Lung (tissue), 12 donors: ENCODE data around the gene ZNF358. TPM values are rescaled to one million over a fixed set of nuclear protein-coding genes. Genes with fewer than 3 reads are reported as not detected.

Experiments used
- ATAC-seq: fragments of 200-7000 bp; cut with Tn5 transposase; one replicate; pipeline ENCODE4 v1.9.1; 2020; ENCODE audit warnings: moderate number of reproducible peaks; ENCODE audit not compliant: insufficient read depth, low FRiP score
- DNase-seq, 3 donors: peaks; one replicate each; pipeline ENCODE4 v3.0.0-alpha.2; 2013 to 2017
- H3K27ac ChIP-seq, 2 donors: one replicate each; pipeline ENCODE4 v1.5.1; 2013; ENCODE audit warnings: mild to moderate bottlenecking in 2 of 2, moderate library complexity in 2 of 2, control low read depth in 1 of 2, inconsistent platforms in 1 of 2, low read depth in 1 of 2, low read length in 1 of 2
- H3K27me3 ChIP-seq, 3 donors: one replicate each; pipeline ENCODE4 v1.5.1; 2013; ENCODE audit warnings: low read length in 2 of 3; ENCODE audit not compliant: control insufficient read depth in 3 of 3, insufficient read depth in 3 of 3
- H3K36me3 ChIP-seq, 4 donors: one replicate each; pipeline ENCODE4 v1.5.1; 2013; ENCODE audit warnings: low read length in 4 of 4, mild to moderate bottlenecking in 1 of 4, moderate library complexity in 1 of 4; ENCODE audit not compliant: control insufficient read depth in 4 of 4, insufficient read depth in 4 of 4
- H3K4me1 ChIP-seq, 5 donors: one replicate each; pipeline ENCODE4 v1.5.1; 2013; ENCODE audit warnings: low read length in 5 of 5, mild to moderate bottlenecking in 2 of 5, moderate library complexity in 1 of 5; ENCODE audit not compliant: control insufficient read depth in 5 of 5, insufficient read depth in 5 of 5
- H3K4me3 ChIP-seq: one replicate; pipeline ENCODE4 v1.5.1; 2013; ENCODE audit warnings: mild to moderate bottlenecking, control low read depth, moderate library complexity
- H3K9ac ChIP-seq, 2 donors: one replicate each; pipeline ENCODE4 v1.5.1; 2013; ENCODE audit warnings: low read length in 2 of 2, control low read depth in 1 of 2; ENCODE audit not compliant: insufficient read depth in 1 of 2
- H3K9me3 ChIP-seq, 4 donors: one replicate each; pipeline ENCODE4 v1.5.1; 2013; ENCODE audit warnings: low read length in 3 of 4, mild to moderate bottlenecking in 1 of 4, moderate library complexity in 1 of 4; ENCODE audit not compliant: control insufficient read depth in 4 of 4, insufficient read depth in 3 of 4
- CTCF ChIP-seq: IDR thresholded peaks from 2 replicates; pipeline ENCODE4 v1.5.1; 2012; ENCODE audit warnings: mild to moderate bottlenecking; ENCODE audit errors: control extremely low read depth, extremely low read depth
- WGBS, 2 donors: extraction: QIAGEN DNeasy Blood & Tissue Kit; methylation state at CpG; one replicate each; pipeline ENCODE4 v1.1.7; 2013; 5-methylcytosine and 5-hydroxymethylcytosine counted together
- polyA plus RNA-seq, 2 donors: library from polyadenylated mRNA; stranded (reverse); fragments of 200-250 nt; gene quantifications; one replicate each; pipeline ENCODE4 v1.2.1, GENCODE V29; 2013
- total RNA-seq, 2 donors: library from RNA; depleted of rRNA in 1 of 2; stranded (reverse); fragments of >200 nt in 1 of 2; gene quantifications; one replicate each; pipeline ENCODE4 v1.2.1, GENCODE V29; 2014 to 2021
- donor health status: control.
- donor health status: control.
- donor health status: Bipolar disorder and iron deficiency.
- donor health status: healthy.
- donor health status: DM: yes; HTN: yes; CAD: no.

The ZNF358 gene
- total and polyA plus RNA-seq, 4 donors, result 24.2 to 71.8 (median 34.7) TPM

- Histone ChIP-seq H3K36me3 (peaks cover 2 to 35% (median 16%) of the 10 kb centered on the region in 4 donors), H3K27me3 (no peaks in the 10 kb centered on the region), H3K9ac (no peak overlapping the region), H3K27ac (no peak overlapping the region), H3K9me3 (no peaks in the 10 kb centered on the region), H3K4me3 (no peak overlapping the region), H3K4me1 (peaks cover 0 to 2% (median 0%) of the 10 kb centered on the region in 5 donors)
- no peak for TF ChIP-seq CTCF
- WGBS, 2 donors, result 91 to 92% methylated on average over 36 of the region's 36 CpGs
- DNase-seq, result no peak
- ATAC-seq, result no peak
Measured at GRCh38 chr19:7549429-7550148, 33.7 kb downstream of the ZNF358 start.

- no peak overlapping the region for H3K9ac ChIP-seq
- 95% methylated on average over 41 of the region's 41 CpGs for WGBS, 2 donors
- no peak for TF ChIP-seq CTCF
- H3K27ac ChIP-seq, result no peak overlapping the region
- DNase-seq (no peak), ATAC-seq (no peak)
- H3K27me3 ChIP-seq, result no peaks in the 10 kb centered on the region
- no peaks in the 10 kb centered on the region for H3K9me3 ChIP-seq
- no peak overlapping the region for H3K4me3 ChIP-seq
- H3K36me3 ChIP-seq, result peaks cover 2 to 38% (median 16%) of the 10 kb centered on the region in 4 donors
- peaks cover 0 to 2% (median 0%) of the 10 kb centered on the region in 5 donors for H3K4me1 ChIP-seq
Measured at GRCh38 chr19:7550169-7550770, 34.4 kb downstream of the ZNF358 start.

GRCh38 chr19:7550987-7551761 is 35.3 kb downstream of the ZNF358 start:
- Histone ChIP-seq H3K9me3 (no peaks in the 10 kb centered on the region), H3K4me1 (peaks cover 0 to 2% (median 0%) of the 10 kb centered on the region in 5 donors), H3K36me3 (peaks cover 2 to 42% (median 15%) of the 10 kb centered on the region in 4 donors), H3K27ac (no peak overlapping the region), H3K9ac (no peak overlapping the region), H3K4me3 (no peak overlapping the region), H3K27me3 (no peaks in the 10 kb centered on the region)
- WGBS, 2 donors, result 44 to 49% methylated on average over 42 to 51 of the region's 51 CpGs
- DNase-seq (peak; percentile 86 to 92 (median 89)), ATAC-seq (peak; percentile 73)
- no peak for TF ChIP-seq CTCF
